HCT116 (cell line): ENCODE measurements around the gene ARHGAP12. TPM values are rescaled to one million over a fixed set of nuclear protein-coding genes. Genes with fewer than 3 reads are reported as not detected.

Source experiments
- ATAC-seq: fragments of 200-7000 bp; cut with Tn5 transposase; 2 replicates; pipeline ENCODE4 v1.9.1; 2020; ENCODE audit warnings: mild to moderate bottlenecking, moderate library complexity
- BruUV-seq: library from RNA; stranded (reverse); fragments of 400-500 nt; replicated peaks from 2 replicates; lab custom pipeline; 2021; lab: Mats Ljungman, UMichigan
- CTCF ChIA-PET: fragments of 300-600 bp; sonication (Branson Sonifier 250); formaldehyde crosslinking; loops from one replicate; lab custom pipeline; 2021; ENCODE audit warnings: antibody characterized with exemption; lab: Charles Lee
- POLR2A ChIA-PET: fragments of 300-600, 350-600 bp; sonication (Branson Sonifier 250); formaldehyde crosslinking; loops from one replicate; lab custom pipeline; 2021; ENCODE audit warnings: antibody characterized with exemption; lab: Charles Lee
- RAD21 ChIA-PET, 2 experiments: fragments of 300-600 bp; sonication (Branson Sonifier 250); formaldehyde crosslinking; loops; one replicate each; lab custom pipeline; 2023; ENCODE audit warnings: low total read pairs in 2 of 2; ENCODE audit not compliant: uncharacterized antibody in 2 of 2, unreplicated experiment in 2 of 2, low non-redundant PET in 1 of 2; lab: Charles Lee
- DNase-seq: peaks from one replicate; pipeline ENCODE4 v3.0.0-alpha.2; 2010; ENCODE audit warnings: low read depth, low spot score
- H2AFZ ChIP-seq: fragments of 200-600 bp; shearing (Covaris generic), sonication (generic); 2 replicates; pipeline ENCODE4 v1.6.1; 2017; ENCODE audit warnings: low read depth, mixed run types, mixed read lengths, antibody characterized with exemption, low read length; ENCODE audit not compliant: poor library complexity, severe bottlenecking
- H3K27ac ChIP-seq: 2 replicates; pipeline ENCODE4 v1.5.1; 2012; ENCODE audit warnings: low read depth, low read length
- H3K27me3 ChIP-seq: fragments of 200-600 bp; sonication (generic); 2 replicates; pipeline ENCODE4 v1.6.1; 2016; ENCODE audit warnings: mixed run types, low read length, mixed read lengths; ENCODE audit not compliant: insufficient read depth
- H3K36me3 ChIP-seq, 2 experiments: fragments of 200-500 bp in 1 of 2; fragments of 200-600 bp in 1 of 2; sonication (Bioruptor generic) in 1 of 2; sonication (generic) in 1 of 2; 2 replicates each; pipeline versions ENCODE4 v1.5.1 to v1.6.1; 2014 to 2016; ENCODE audit warnings: low read length in 2 of 2, inconsistent platforms in 1 of 2, mixed read lengths in 1 of 2, mixed run types in 1 of 2; ENCODE audit not compliant: insufficient read depth in 2 of 2, control insufficient read depth in 1 of 2
- H3K4me1 ChIP-seq, 2 experiments: fragments of 200-600 bp in 1 of 2; sonication (generic) in 1 of 2; 2 replicates each; pipeline versions ENCODE4 v1.5.1 to v1.6.1; 2012 to 2017; ENCODE audit warnings: low read length in 2 of 2, inconsistent platforms in 1 of 2, mild to moderate bottlenecking in 1 of 2, mixed read lengths in 1 of 2, mixed run types in 1 of 2, moderate library complexity in 1 of 2; ENCODE audit not compliant: insufficient read depth in 2 of 2, control insufficient read depth in 1 of 2
- H3K4me2 ChIP-seq: fragments of 200-600 bp; sonication (generic); 2 replicates; pipeline ENCODE4 v1.6.1; 2017; ENCODE audit warnings: mixed run types, low read length, mixed read lengths
- H3K4me3 ChIP-seq, 2 experiments: fragments of 200-600 bp in 1 of 2; sonication (generic) in 1 of 2; replicated peaks in 1 of 2; 2 replicates each; pipeline ENCODE4 v1.5.1; 2011 to 2016; ENCODE audit warnings: low read length in 2 of 2, control low read depth in 1 of 2, low read depth in 1 of 2, mild to moderate bottlenecking in 1 of 2, mixed read lengths in 1 of 2, mixed run types in 1 of 2
- H3K79me2 ChIP-seq: fragments of 200-600 bp; sonication (generic); 2 replicates; pipeline ENCODE4 v1.6.1; 2017; ENCODE audit warnings: mild to moderate bottlenecking, mixed run types, low read length, moderate library complexity, mixed read lengths; ENCODE audit not compliant: insufficient read depth
- H3K9ac ChIP-seq: fragments of 200-600 bp; sonication (generic); 2 replicates; pipeline ENCODE4 v1.6.1; 2016; ENCODE audit warnings: low read length, mixed read lengths
- H3K9me2 ChIP-seq: fragments of 200-600 bp; sonication (generic), shearing (Covaris generic); 2 replicates; pipeline ENCODE4 v1.6.1; 2017; ENCODE audit warnings: mixed run types, mild to moderate bottlenecking, moderate library complexity; ENCODE audit not compliant: insufficient read depth
- H3K9me3 ChIP-seq, 2 experiments: fragments of 200-500 bp in 1 of 2; fragments of 200-600 bp in 1 of 2; sonication (Bioruptor generic) in 1 of 2; sonication (generic) in 1 of 2; 2 replicates each; pipeline ENCODE4 v1.6.1; 2014 to 2017; ENCODE audit warnings: low read length in 2 of 2, mixed read lengths in 2 of 2, inconsistent platforms in 1 of 2, low read depth in 1 of 2, mild to moderate bottlenecking in 1 of 2, mixed run types in 1 of 2, moderate library complexity in 1 of 2; ENCODE audit not compliant: control insufficient read depth in 1 of 2, insufficient read depth in 1 of 2
- H4K20me1 ChIP-seq: fragments of 200-600 bp; sonication (generic), shearing (Covaris generic); 2 replicates; pipeline ENCODE4 v1.6.1; 2017; ENCODE audit warnings: mixed run types, mild to moderate bottlenecking, moderate library complexity; ENCODE audit not compliant: insufficient read depth
- CEBPB ChIP-seq: IDR thresholded peaks from 2 replicates; pipeline ENCODE4 v1.6.1; 2012; ENCODE audit warnings: low read depth
- EGR1 ChIP-seq: IDR thresholded peaks from 2 replicates; pipeline ENCODE4 v1.6.1; 2012; ENCODE audit warnings: low read depth
- ELF1 ChIP-seq: IDR thresholded peaks from 2 replicates; pipeline ENCODE4 v1.6.1; 2012; ENCODE audit warnings: low read depth, borderline replicate concordance
- EZH2 ChIP-seq: fragments of 200-600 bp; sonication (generic); IDR thresholded peaks from 2 replicates; pipeline ENCODE4 v1.6.1; 2017; ENCODE audit warnings: antibody characterized with exemption, mixed run types
- EZH2phosphoT487 ChIP-seq: fragments of 200-600 bp; IDR thresholded peaks from 2 replicates; pipeline ENCODE4 v1.6.1; 2018; ENCODE audit warnings: antibody characterized with exemption, borderline replicate concordance
- FOSL1 ChIP-seq: IDR thresholded peaks from 2 replicates; pipeline ENCODE4 v1.6.1; 2012; ENCODE audit warnings: low read depth
- JUND ChIP-seq: IDR thresholded peaks from 2 replicates; pipeline ENCODE4 v1.6.1; 2012
- POLR2A ChIP-seq: IDR thresholded peaks from 2 replicates; pipeline ENCODE4 v1.7.0; 2011; ENCODE audit warnings: borderline replicate concordance; ENCODE audit not compliant: insufficient read depth, insufficient read length; ENCODE audit errors: extremely low read depth
- RAD21 ChIP-seq: IDR thresholded peaks from 2 replicates; pipeline ENCODE4 v1.6.1; 2012; ENCODE audit warnings: low read depth, mild to moderate bottlenecking
- SIN3A ChIP-seq: IDR thresholded peaks from 2 replicates; pipeline ENCODE4 v1.6.1; 2012; ENCODE audit warnings: low read depth
- SP1 ChIP-seq: IDR thresholded peaks from 2 replicates; pipeline ENCODE4 v1.6.1; 2012; ENCODE audit warnings: low read depth
- YY1 ChIP-seq: IDR thresholded peaks from 2 replicates; pipeline ENCODE4 v1.6.1; 2011; ENCODE audit warnings: low read length, low read depth, moderate library complexity, mild to moderate bottlenecking; ENCODE audit not compliant: insufficient replicate concordance; ENCODE audit errors: extremely low read depth
- ZNF274 ChIP-seq: fragments of 200-500 bp; sonication (Bioruptor generic); IDR thresholded peaks from 2 replicates; pipeline ENCODE4 v1.6.1; 2014; ENCODE audit warnings: mild to moderate bottlenecking, low read depth, low read length, inconsistent platforms
- intact Hi-C: fragments of 100-400 bp; cut with micrococcal nuclease; formaldehyde crosslinking; loops from 2 replicates; pipeline ENCODE4 v1.10.0; 2022
- total RNA-seq: library from RNA; stranded (reverse); gene quantifications from one replicate; pipeline ENCODE4 v1.2.1, GENCODE V29; 2021; ENCODE audit not compliant: unreplicated experiment
- TF ChIP-seq, protein P1 (sequence below): IDR thresholded peaks from 2 replicates; pipeline ENCODE4 v1.6.1; 2012
- TF ChIP-seq, protein P2 (sequence below): IDR thresholded peaks from 2 replicates; pipeline ENCODE4 v1.6.1; 2012
- TF ChIP-seq, protein P3 (sequence below), 3 experiments: fragments of 200-600 bp in 1 of 3; sonication (generic) in 1 of 3; IDR thresholded peaks in 2 of 3; conservative IDR thresholded peaks in 1 of 3; 2 replicates each; pipeline ENCODE4 v1.5.1; 2012 to 2017; ENCODE audit warnings: low read depth in 2 of 3, low read length in 2 of 3, antibody characterized with exemption in 1 of 3, borderline replicate concordance in 1 of 3, control low read depth in 1 of 3, mild to moderate bottlenecking in 1 of 3, mixed read lengths in 1 of 3, mixed run types in 1 of 3, moderate library complexity in 1 of 3; ENCODE audit not compliant: insufficient read depth in 1 of 3

Gene ARHGAP12
- total RNA-seq, 1 experiment from 2014 or later = 80.3 TPM

DNA sequence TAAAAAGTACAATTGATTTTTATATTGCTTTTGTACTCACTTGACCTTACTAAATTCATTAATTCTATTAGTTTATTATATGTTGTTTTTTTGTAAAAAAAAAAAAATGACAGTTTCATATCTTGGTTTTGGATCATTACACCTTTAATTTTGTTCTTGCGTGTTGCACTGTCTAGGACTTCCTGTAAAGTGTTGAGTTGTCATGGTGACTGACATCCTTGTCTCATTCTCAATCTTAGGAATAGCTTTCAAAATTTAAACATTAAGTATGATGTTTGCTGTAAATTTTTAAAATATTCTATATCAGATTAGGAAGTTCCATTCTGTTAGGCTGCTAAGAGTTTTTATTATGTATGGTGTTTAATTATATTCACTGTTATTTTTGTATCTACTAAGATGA is 139.1 kb downstream of the ARHGAP12 start:
- no peaks in the 10 kb centered on the region for H3K36me3 ChIP-seq
- CTCF ChIA-PET = no interaction called here
- ATAC-seq (no peak), DNase-seq (no peak)
- H2AFZ ChIP-seq = no peak overlapping the region
- no peak overlapping the region for H3K4me3 ChIP-seq
- H3K9ac ChIP-seq = no peak overlapping the region
- RAD21 ChIA-PET = no interaction called here
- intact Hi-C loops = no loop called here
- no peaks in the 10 kb centered on the region for H3K27me3 ChIP-seq
- no TSS peak for BruUV-seq
- H3K9me2 ChIP-seq = no peaks in the 10 kb centered on the region
- no peaks in the 10 kb centered on the region for H3K79me2 ChIP-seq
- no peaks in the 10 kb centered on the region for H3K4me1 ChIP-seq
- no peak overlapping the region for H3K27ac ChIP-seq
- POLR2A ChIA-PET = no interaction called here
- no peak for TF ChIP-seq JUND
- TF ChIP-seq, protein P1, sequence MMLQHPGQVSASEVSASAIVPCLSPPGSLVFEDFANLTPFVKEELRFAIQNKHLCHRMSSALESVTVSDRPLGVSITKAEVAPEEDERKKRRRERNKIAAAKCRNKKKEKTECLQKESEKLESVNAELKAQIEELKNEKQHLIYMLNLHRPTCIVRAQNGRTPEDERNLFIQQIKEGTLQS = no peak
- TF ChIP-seq SP1 = no peak
- TF ChIP-seq SIN3A = no peak
- no peak for TF ChIP-seq RAD21
- no peak for TF ChIP-seq ZNF274
- TF ChIP-seq FOSL1 = no peak
- TF ChIP-seq YY1 = no peak
- TF ChIP-seq CEBPB = no peak
- no peak for TF ChIP-seq POLR2A
- TF ChIP-seq, protein P2, sequence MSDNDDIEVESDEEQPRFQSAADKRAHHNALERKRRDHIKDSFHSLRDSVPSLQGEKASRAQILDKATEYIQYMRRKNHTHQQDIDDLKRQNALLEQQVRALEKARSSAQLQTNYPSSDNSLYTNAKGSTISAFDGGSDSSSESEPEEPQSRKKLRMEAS = no peak
- no peak for TF ChIP-seq EZH2
- TF ChIP-seq, protein P3, sequence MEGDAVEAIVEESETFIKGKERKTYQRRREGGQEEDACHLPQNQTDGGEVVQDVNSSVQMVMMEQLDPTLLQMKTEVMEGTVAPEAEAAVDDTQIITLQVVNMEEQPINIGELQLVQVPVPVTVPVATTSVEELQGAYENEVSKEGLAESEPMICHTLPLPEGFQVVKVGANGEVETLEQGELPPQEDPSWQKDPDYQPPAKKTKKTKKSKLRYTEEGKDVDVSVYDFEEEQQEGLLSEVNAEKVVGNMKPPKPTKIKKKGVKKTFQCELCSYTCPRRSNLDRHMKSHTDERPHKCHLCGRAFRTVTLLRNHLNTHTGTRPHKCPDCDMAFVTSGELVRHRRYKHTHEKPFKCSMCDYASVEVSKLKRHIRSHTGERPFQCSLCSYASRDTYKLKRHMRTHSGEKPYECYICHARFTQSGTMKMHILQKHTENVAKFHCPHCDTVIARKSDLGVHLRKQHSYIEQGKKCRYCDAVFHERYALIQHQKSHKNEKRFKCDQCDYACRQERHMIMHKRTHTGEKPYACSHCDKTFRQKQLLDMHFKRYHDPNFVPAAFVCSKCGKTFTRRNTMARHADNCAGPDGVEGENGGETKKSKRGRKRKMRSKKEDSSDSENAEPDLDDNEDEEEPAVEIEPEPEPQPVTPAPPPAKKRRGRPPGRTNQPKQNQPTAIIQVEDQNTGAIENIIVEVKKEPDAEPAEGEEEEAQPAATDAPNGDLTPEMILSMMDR (IDR thresholded peaks at IDR 0.05 in 2 of 3, conservative IDR thresholded peaks at IDR 0.05 in 1 of 3; ENCODE audit: borderline replicate concordance in 1 of 3, insufficient read depth in 1 of 3, low read depth in 2 of 3, low read length in 2 of 3) = no peak
- no peak for TF ChIP-seq ELF1
- TF ChIP-seq EZH2phosphoT487 = no peak
- no peak for TF ChIP-seq EGR1
- H4K20me1 ChIP-seq = no peaks in the 10 kb centered on the region
- H3K9me3 ChIP-seq = 0 out of 4 replicates have a peak, but pooled peaks cover 0 to 4% of the 10 kb centered on the region in 2 experiments
- H3K4me2 ChIP-seq = no peak overlapping the region
